Measurements from ENCODE around the gene STAMBPL1.
"Not testable (repeated sequence)": the region's sequence is repeated elsewhere in the genome, so short reads cannot be mapped to it uniquely, and the experiment has no call there.

The STAMBPL1 gene

DNA sequence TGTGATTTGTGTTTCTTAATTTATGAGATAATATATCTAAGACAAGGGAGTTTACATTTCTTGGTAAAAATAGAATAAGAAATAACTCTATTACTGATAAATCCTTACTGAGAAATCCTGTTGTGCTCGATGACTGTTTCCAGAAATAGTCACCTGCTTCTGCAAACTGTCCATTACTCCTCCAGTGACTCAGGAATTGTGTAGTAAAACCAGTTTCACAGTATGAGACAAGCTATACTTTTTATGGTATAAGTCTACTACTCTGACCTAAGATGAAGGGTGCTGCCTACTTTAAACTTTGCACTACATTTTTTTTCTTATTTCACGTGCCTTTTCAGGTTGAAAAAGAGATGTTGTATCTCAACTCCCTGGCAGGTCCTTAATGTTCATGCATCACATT is 21.6 kb upstream of the STAMBPL1 start:
- DNase-seq, result no peak

DNA sequence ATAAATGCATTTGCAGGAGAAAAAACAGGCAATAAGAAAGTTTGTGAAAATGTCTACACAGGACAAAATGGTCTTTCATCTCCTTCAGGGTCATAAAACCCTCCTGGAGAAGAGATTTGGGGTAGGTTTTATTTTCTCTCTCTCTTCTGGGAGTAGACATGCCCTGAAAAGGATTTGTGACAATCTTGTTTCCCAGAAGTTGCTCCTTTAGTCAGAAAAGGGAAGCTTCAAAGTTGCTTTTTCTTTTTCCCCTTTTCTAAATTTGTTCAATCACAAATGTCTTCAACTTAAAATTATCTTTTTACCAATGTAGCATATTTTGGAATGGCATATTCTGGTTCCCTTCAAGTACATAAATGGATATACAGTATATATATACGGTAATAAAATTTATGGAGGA is 19.0 kb upstream of the STAMBPL1 start:
- no peak for DNase-seq

DNA sequence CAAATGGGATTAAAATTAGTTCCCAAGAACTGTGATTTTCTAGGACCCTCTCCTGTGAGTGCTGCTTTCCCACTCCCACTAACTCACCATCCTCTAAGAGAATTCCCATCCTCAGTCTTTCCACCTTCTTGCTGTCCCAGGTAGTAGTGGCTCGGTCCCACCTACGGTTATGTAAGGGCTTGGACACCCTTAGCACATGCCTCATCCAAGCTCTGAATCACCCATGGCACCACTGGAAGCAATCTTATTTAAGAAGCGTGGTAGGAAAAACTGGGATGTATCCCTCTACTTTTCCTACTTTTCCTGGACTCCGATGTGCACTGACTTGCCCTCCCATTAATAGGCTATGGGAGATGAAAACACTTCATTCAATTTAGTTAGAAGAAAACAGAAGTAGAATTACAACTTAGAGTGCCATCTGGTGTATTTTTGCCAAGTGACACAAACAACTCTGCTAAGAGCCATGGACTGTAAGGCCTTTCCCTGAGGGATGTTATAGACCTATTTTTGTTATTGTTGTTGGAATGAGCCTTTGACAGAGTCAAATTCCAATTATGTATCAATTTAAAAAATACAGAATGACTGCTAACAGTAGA is 14.7 kb upstream of the STAMBPL1 start:
- DNase-seq, result peak; percentile 19

DNA sequence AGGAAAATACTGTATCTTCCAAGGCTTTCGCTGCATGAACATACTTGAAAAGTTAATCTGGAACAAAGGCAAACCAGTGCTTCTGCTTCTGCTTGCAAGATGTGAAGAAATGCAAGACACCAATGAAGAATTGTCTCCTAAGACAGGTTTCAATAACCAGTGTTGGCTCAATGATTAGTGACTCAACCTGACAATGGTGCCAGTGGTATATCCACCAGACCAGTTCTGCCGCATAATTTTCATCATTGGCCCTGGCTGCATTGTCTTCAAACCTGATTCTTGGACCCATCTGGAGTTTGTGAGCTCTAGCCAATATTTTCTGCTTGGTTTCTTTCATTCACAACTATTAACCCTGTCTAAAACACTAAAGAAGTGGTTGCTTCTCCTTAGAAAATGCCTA is 13.6 kb upstream of the STAMBPL1 start:
- DNase-seq, result no peak

DNA sequence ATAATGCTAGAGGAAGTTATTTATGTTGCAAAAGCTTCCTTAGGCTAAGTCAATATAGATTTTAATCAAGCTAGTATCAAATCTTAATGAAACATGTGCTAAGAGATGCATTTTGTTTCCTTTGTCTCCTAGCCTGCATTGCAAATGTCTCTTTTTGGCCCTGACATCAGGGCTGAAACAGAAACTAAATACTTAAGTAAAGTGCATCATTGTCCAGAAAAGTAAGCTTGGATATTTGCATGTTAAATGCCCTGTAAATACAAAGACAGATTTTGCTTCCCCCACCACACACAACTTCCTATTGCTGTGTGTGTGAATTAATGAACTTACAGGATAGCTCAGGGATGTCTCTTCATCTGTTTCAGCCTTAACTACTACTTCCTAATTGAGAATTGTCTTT is 10.0 kb upstream of the STAMBPL1 start:
- no peak for DNase-seq

DNA sequence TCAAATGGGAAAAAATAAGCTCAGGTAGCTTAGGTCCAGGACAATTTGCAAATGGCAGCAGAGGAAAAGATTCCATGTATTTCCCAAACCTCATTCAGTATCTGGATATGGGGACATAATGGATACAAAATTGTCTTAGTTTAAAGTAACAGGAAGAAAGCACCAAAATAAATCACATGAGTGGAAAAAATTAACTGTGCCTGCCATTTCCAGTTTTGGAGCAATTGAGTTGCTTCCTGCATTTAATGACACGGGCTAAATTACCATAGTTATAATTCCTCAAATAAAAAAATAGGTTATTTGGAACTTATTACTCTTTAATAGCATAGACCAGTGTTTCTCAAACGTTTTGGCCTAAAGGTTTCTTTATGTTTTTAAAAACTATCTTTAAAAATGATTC is 6.3 kb upstream of the STAMBPL1 start:
- DNase-seq, result no peak

DNA sequence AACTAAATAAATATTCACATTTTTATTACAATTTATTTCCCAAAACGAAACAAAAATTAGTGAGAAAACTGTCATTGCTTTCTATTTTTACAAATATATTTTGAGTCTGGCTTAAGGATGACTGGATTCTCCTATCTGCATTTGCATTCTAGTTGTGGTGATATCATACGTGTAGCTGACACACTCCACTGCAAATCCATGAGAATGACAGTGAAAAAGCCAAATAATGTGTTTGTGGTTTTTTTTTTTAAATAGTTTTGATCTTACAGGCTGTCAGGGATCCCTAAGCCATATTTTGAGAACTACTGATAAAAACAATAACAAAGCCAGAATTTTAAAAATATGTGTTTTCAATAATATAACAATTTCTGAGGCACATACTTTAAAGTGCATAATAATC is 5.8 kb upstream of the STAMBPL1 start:
- DNase-seq, result no peak

DNA sequence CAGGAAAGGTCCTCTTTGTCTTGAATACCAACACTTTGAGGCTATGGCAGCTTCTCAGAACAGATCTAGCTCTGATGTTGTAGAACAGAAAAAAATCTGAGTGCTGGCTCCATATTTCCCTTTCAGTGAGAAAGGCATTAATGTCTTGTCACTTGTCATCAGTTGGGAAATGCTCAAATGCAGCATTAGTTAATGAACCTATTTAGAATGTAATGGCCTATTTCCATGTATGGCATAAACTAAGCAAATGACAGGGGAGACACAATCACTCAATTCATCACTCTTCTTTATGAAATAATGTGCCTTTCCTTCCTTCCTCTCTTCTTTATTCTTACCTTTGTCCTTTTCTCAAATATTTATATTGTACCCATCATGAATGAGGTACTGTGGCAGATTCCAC is 5.0 kb upstream of the STAMBPL1 start:
- no peak for DNase-seq

DNA sequence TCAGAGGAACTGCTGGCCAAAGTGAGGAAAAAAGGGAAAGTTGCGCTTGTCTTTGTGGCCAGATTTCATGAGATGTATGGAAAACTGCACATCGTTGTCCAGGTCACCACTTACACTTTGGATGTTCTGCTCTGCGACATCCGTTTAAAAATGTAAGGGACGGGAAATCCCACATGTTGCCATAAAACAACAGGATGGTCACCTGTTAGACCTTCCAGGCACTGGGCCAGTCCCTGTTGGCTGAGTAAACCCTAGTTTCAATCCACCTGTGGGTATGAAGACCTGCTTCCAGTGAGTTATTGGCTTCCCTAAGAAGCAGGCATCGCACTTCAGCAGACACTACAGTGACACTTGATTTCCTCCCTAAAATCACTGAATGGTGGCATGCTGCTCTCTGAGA is 2.7 kb upstream of the STAMBPL1 start:
- no peak for DNase-seq

DNA sequence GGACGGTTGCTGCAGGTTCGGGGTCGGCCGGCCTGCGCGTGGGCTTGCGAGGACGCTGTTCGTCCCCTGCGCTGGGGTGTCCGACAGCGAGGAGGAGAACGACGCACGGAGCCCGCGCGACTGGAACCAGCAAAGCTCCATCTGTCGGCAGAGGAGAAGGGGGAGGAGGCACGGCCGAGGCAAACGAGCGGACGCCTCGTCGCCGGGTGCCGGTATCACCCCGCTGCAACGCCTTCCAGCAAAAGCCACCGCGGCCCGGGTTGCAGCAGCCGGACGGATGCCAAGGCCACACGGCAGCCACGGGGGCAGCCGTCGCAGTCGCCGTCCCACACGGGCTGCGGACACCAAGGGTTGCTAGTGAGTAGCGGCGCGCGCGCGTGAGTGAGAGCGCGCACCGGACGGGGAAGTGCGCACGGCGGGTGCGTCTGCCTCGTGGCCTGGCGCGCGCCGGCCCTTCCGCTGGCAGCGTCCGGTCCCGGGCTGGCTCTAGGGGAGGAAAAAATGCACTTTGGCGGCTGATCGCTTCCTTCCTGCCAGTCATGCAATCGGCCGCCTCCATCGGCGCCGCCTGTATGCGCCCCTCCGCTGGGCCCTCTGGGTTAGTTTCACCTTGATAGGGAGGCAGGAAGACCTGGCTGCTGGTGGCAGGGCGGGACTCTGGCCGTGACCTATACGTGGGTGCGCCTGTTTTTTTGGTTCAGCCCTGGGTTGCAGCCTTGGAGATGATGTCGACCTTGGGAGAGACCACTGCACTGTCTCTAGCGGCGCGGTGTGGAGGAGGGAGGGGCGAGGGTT is 434 bp downstream of the STAMBPL1 start:
- peak; percentile 71 for DNase-seq

DNA sequence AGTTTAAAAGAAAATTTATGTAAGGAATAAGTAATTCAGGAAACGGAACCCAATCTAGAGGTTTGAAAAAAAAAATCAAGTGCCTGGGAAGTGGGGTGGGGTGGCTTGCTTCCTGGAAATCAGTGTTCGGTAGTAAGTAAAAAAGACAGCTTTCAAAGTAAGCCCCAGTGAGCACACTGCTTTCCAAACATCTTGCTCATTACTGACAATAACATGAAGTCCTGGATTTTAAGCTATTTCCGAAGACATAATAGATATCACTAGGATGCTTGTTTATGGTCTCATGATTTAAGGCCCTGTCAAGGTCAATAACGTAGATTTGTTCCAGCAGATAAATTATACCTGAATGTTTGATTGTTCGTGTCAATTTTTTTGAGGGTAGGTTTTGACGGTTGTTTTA is 1.3 kb downstream of the STAMBPL1 start:
- peak; percentile 22 for DNase-seq

DNA sequence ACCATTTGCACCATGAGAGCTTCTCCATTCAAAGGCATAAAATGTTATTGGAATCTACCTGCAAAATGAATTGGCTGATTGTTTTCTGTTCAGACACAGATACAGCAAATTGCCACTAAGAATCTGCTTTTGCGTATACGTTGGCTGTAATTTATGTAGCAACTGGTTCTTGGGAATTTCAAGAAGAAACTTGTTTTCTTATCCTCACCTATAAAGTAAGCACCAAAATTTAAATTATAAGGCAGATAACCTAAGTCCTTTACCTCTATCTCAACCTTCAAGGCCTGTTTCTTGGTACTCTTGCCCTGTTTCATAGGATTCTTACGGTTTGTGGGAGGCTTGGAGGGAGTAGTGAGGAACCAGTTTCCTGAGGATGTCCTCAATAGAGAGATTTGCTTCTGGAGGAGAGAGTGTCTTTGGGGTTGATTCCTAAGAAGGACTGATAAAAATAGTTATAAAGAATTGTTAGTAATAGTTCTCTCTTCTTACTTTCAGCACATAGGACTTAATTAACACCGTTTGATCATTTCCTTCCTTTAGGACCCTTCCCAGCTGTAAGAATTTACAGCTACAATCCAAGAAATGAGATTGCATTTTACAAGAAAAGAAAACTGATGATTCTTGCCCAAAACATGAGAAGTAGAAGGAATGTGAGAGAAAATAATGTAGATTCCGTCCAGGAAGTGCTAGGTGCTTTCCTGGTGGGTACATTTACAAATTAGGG is 2.0 kb downstream of the STAMBPL1 start:
- no peak for DNase-seq

DNA sequence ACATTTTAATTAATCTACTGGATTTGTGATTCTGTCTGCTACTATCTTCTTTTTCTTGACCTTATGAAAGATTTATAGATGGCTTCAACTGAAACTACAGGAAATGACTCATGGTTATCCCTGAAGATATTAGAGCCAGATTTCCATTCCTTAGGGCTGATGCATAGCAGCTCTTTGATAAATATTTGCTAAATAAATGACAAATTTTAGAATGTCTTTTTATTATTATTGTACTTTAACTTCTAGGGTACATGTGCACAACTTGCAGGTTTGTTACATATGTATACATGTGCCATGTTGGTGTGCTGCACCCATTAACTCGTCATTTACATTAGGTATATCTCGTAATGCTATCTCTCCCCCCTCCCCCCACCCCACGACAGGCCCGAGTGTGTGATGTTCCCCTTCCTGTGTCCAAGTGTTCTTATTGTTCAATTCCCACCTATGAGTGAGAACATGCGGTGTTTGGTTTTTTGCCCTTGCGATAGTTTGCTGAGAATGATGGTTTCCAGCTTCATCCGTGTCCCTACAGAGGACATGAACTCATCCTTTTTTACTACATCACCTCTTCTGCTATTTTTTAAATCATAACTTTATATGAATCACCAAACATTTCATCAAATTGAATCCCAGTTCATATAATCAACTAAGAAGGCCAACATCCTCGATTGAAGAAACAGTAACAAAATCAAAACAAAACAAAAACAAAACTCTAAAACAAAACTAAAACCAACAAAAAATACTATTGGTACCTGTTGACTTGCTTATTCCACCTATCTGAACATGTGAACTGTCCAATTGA is 2.8 kb downstream of the STAMBPL1 start:
- DNase-seq, result not testable (repeated sequence)

DNA sequence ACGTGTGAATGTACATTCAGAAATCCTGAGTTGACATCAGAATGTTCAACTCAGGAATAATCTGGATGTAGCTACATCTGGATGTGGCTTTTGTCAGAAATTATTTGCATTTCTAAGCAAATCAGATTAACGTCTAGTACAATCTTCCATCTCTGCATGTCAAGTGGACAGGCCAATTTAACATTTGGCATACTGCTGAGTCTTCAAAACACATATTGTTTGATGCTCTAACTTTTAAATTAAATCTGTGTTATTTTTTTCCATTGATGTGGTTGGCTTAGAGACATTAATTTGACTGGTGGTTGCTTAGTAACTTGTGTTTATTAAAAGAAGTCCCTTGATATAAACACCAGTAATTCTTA is 3.4 kb downstream of the STAMBPL1 start:
- DNase-seq, result peak; percentile 36

DNA sequence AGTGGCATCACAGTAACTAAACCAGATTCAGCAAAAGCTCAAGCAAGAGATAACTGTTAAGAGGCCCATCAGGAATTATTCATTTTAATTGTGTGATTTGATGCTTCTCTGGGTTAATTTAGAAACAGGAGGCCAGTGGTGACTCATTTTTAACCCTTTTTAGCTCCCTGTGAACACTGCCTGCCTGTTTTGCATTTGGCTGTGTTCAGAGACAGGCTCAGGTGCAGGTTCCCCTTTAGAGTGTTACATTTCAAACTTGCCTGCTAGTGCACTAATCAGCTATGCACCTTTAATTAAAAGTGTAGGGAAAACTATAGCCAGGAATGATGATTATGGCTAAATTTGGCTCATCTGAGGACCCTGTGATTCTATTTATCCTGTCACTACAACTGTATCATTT is 6.5 kb downstream of the STAMBPL1 start:
- no peak for DNase-seq

DNA sequence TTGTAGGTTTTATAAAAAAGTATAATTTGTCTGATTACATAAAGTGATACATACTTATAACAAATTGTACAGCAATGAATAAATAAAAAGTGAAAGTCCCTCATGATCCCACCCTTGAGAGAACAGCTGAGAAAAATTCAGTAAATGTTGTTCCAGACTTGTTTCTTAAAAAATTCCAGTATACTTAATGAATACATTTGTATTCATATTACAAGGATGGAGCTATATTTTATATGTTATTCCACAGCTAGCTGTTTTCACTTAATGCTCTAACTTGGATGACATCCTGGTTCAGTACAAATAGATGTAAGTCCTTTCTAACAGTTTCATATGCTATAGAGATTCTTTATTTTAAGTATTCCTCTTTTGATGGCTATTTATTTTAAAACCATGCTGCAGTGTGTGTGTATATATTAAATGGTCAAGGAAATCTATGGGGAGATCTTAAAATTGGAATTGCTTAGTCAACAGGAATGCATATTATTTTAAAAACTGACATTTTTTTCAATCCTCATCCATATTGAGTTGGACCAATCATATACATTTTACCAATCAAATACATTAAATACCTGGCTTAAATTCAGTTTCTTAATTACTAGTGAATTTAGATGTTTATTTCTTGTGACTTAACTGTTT is 8.9 kb downstream of the STAMBPL1 start:
- DNase-seq, result no peak

DNA sequence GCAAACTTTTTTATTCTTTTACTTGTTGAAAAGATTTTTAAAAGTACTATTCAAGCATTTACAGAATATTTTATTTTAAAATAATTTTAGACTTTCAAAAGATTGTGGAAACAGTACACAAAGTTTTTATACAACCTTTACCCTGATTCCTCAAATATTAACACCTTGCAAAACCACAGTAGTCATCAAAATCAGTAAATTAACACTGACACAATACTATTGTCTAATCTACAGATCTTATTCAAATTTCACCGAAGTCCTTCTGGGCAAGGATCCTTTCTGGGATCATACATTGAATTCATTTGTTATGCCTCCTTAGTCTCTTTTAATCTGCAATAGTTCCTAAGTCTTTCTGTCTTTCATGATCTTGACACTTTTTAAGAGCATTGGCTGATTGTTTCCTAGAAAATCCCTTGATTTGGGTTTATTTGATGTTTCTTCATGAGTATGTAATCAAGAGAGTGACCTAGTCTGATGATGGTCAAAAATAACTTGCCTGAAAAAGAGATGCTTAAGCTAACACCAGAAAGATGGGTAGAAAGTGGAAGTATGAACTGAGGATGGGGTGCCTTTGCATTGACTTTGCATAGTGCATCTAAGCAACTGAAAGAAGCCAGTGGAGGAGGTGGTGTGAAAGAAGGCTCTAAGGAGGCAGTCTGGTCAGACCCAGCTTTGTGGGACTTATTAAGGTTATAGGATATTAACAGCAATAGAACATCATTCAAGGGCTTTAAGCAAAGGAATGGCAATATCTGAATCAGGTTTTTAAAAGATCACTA is 9.7 kb downstream of the STAMBPL1 start:
- DNase-seq, result no peak

DNA sequence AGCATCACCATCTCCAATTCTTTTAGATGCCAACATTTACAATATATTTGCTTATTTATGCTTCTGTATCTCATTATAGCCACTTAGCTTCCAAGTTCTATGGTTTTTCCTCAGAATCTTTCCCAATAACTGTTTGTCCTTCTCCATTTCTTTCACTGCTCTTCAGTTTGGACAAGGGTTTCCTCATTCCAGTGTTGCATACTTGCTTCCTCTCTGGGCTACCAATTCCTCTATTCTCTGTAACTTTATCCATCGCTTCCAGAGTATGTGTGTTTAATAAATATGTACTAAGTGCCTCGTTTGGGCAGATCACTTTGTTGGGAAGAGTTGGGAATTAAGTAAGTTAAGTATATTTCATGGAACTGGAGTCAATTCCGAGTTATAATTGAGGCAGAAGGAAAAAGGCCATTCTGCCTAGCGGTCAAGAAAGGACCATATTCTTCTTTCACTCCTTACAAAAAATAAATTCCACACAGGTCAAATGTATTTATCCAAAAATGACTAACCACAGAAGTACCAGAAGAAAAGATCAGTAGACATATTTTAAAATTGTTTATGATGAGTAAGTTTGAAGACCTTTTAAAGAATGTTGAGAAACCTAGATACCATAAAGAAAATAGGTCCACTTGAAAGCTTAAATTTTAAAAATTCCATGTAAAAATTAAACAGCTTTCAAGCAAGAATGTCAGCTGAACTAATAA is 10.8 kb downstream of the STAMBPL1 start:
- no peak for DNase-seq

DNA sequence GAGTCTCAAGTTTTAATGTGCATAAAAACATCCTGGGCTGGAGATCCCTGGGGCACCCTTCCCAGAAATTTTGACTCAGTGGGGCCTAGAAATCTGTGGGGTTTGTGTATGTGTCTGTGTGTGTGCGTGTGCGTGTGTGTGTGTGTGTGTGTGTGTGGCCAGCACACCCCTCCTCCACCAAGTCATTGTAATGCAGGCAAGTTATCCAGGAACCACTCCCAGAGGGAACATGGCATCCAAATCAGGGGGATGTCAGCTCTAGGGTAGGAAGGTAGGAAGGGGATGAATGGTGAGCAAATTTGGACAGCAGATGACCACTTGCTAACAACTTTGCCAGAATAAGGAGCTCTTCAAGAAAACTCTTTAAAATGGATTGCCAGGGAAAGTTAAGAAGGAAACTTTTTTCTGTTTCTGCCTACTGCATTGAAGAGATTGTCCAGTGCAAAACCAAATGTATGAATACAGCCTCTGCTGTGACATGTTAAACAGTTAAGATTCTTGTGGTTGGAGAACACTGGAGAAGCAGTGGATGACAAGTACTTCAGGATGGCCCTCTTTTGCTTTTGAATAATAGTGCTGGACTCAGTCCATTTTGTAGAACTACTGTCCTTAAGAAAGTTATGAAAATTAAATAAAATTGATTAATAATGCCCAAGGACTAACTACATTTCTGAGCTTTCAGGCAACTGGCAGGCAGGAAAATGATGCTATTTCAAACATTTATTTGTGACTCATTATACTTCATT is 12.3 kb downstream of the STAMBPL1 start:
- no peak for DNase-seq

DNA sequence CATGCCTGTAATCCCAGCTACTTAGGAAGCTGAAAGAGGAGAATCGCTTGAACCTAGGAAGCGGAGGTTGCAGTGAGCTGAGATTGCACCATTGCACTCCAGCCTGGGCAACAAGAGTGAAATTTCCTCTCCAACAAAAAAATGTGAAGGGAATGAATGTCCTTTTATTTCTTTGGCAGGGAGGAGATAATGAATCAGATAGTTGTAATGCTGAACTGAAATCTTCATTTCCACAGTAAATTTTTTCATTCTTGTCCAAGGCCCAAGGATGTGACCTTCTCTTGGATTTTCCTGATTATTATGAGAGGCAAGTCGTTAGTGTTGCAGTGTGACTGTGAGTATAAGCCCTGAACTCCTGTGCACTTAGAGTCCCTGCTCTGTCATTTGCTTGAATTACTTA is 13.6 kb downstream of the STAMBPL1 start:
- no peak for DNase-seq

DNA sequence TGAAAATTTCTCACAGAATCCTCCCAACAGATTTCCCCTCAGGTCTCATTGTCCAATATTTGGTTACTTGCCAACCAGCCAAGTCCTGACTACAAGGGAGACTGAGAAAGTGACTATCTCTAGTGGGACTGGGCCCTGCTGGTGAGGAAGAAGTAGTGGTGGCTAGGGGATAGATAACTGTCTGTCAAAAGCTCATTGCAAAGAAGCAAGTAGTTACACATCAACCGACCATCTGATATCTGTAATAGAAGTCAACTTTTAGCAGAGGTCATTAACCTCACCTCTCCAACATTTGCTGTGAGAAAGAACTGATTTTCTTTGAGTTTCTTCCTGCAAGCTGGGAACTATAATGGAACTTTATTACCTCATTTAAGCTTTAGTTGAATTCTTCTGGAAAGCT is 15.2 kb downstream of the STAMBPL1 start:
- DNase-seq, result no peak
